HepG2 (cell line): Measurements from ENCODE around the gene DNAJC7. TPM values are rescaled to one million over a fixed set of nuclear protein-coding genes. Genes with fewer than 3 reads are reported as not detected.

ENCODE experiments used
- ATAC-seq: fragments of 200-7000 bp; cut with Tn5 transposase; 3 replicates; pipeline ENCODE4 v1.9.1; 2020; ENCODE audit warnings: mild to moderate bottlenecking, moderate library complexity
- BruUV-seq: library from RNA; stranded (reverse); fragments of 400-500 nt; replicated peaks from 2 replicates; lab custom pipeline; 2021; lab: Mats Ljungman, UMichigan
- CTCF ChIA-PET: fragments of 300-600 bp; formaldehyde crosslinking; extraction: SDS; loops from one replicate; lab custom pipeline; 2021; ENCODE audit warnings: low total read pairs, inconsistent platforms, low intra/inter-chr PET ratio; lab: Yijun Ruan, JAX
- POLR2A ChIA-PET: fragments of 350-600 bp; sonication (Branson Sonifier 250); formaldehyde crosslinking; loops from one replicate; lab custom pipeline; 2020; ENCODE audit warnings: antibody characterized with exemption, inconsistent platforms; lab: Yijun Ruan, JAX
- DNase-seq: peaks from one replicate; pipeline ENCODE4 v3.0.0-alpha.2; 2015; ENCODE audit warnings: low spot score
- FAIRE-seq: peaks from 3 replicates; lab custom pipeline; 2011; peaks lifted over from hg19 to GRCh38; lab: Jason Lieb, UNC
- H2AFZ ChIP-seq: one replicate; pipeline ENCODE4 v1.6.1; 2011; ENCODE audit warnings: low read length, inconsistent platforms
- H3K27ac ChIP-seq: fragments of 300-600 bp; 3 replicates; pipeline ENCODE4 v1.8.0; 2011; ENCODE audit warnings: mixed run types, mild to moderate bottlenecking, mixed read lengths, low read length, inconsistent platforms; ENCODE audit not compliant: insufficient read depth; ENCODE audit errors: extremely low read length
- H3K27me3 ChIP-seq, 2 experiments: fragments of 200-600 bp in 1 of 2; 2 replicates in 1 of 2; 3 replicates in 1 of 2; pipeline versions ENCODE4 v1.6.0 to v1.8.0; 2011; ENCODE audit warnings: low read length in 2 of 2, mild to moderate bottlenecking in 2 of 2, moderate library complexity in 2 of 2, inconsistent platforms in 1 of 2; ENCODE audit not compliant: insufficient read depth in 2 of 2, control insufficient read depth in 1 of 2
- H3K36me3 ChIP-seq, 2 experiments: fragments of 200-600 bp in 1 of 2; replicated peaks in 1 of 2; 2 replicates in 1 of 2; 3 replicates in 1 of 2; pipeline versions ENCODE4 v1.5.1 to v1.8.0; 2011; ENCODE audit warnings: low read length in 2 of 2, inconsistent platforms in 1 of 2; ENCODE audit not compliant: insufficient read depth in 2 of 2, control insufficient read depth in 1 of 2
- H3K4me1 ChIP-seq: 2 replicates; pipeline ENCODE4 v1.5.1; 2012; ENCODE audit warnings: low read length, inconsistent platforms; ENCODE audit not compliant: insufficient read depth
- H3K4me2 ChIP-seq: 2 replicates; pipeline ENCODE4 v1.6.0; 2011; ENCODE audit warnings: low read depth, low read length, inconsistent platforms
- H3K4me3 ChIP-seq, 3 experiments: fragments of 200-600 bp in 1 of 3; sonication (generic), shearing (Covaris generic) in 1 of 3; replicated peaks in 1 of 3; 2 replicates each; pipeline ENCODE4 v1.5.1; 2011 to 2016; ENCODE audit warnings: low read length in 3 of 3, inconsistent platforms in 2 of 3, low read depth in 2 of 3, mild to moderate bottlenecking in 2 of 3, control low read depth in 1 of 3, mixed read lengths in 1 of 3; ENCODE audit not compliant: insufficient read depth in 1 of 3
- H3K79me2 ChIP-seq: one replicate; pipeline ENCODE4 v1.6.1; 2011; ENCODE audit warnings: low read length, inconsistent platforms; ENCODE audit not compliant: insufficient read depth
- H3K9ac ChIP-seq: 2 replicates; pipeline ENCODE4 v1.6.0; 2011; ENCODE audit warnings: mild to moderate bottlenecking, low read depth, low read length, inconsistent platforms; ENCODE audit not compliant: insufficient read depth
- H3K9me3 ChIP-seq: 2 replicates; pipeline ENCODE4 v1.5.1; 2012; ENCODE audit warnings: mild to moderate bottlenecking, low read length
- H4K20me1 ChIP-seq: 2 replicates; pipeline ENCODE4 v1.6.0; 2011; ENCODE audit warnings: inconsistent platforms, mild to moderate bottlenecking, low read length, moderate library complexity; ENCODE audit not compliant: insufficient read depth
- PCBP1 ChIP-seq: fragments of 200-400 bp; formaldehyde crosslinking; IDR thresholded peaks from 2 replicates; pipeline ENCODE4 v1.6.1; 2017; ENCODE audit warnings: mild to moderate bottlenecking, low read depth, low read length, borderline replicate concordance
- ZBTB38 ChIP-seq: sonication (generic); formaldehyde crosslinking; IDR thresholded peaks from 2 replicates; pipeline ENCODE4 v1.5.1; 2020; ENCODE audit warnings: mild to moderate bottlenecking, missing genetic modification reagents
- ZNF34 ChIP-seq: sonication (generic); formaldehyde crosslinking; IDR thresholded peaks from 2 replicates; pipeline ENCODE4 v1.4.0; 2020; ENCODE audit warnings: mild to moderate bottlenecking, missing genetic modification reagents, borderline replicate concordance
- WGBS: methylation state at CpG from one replicate; pipeline ENCODE4 v1.1.6; 2017; ENCODE audit warnings: low lambda C conversion rate; 5-methylcytosine and 5-hydroxymethylcytosine counted together
- in situ Hi-C: cut with HindIII; loops from 2 replicates; pipeline ENCODE4 v1.10.0; 2017; ENCODE audit warnings: low pct_unique_long_range_greater_than_20kb; ENCODE audit not compliant: extremely low pct_ligation_motif_present
- intact Hi-C: fragments of 100-400 bp; cut with micrococcal nuclease; formaldehyde crosslinking; loops from one replicate; pipeline ENCODE4 v1.10.0; 2022; ENCODE audit not compliant: unreplicated experiment
- polyA plus RNA-seq, 8 experiments: library from polyadenylated mRNA; depleted of rRNA in 3 of 8; stranded (reverse) in 7 of 8; unstranded in 1 of 8; fragments of >200 nt; fragmentation: Illumina TruSeq in 4 of 8; extraction: Trizol in 4 of 8; gene quantifications; 2 replicates each; pipeline versions ENCODE4 v1.2.1 to v1.2.3, GENCODE V29; 2011 to 2016; ENCODE audit warnings: low read depth in 4 of 8, missing spikeins in 1 of 8, mixed read lengths in 1 of 8; ENCODE audit not compliant: insufficient read depth in 1 of 8
- total RNA-seq, 5 experiments: library from RNA; depleted of rRNA; stranded (reverse); fragments of >200 nt; fragmentation: Illumina TruSeq; extraction: Trizol; gene quantifications; 2 replicates each; pipeline ENCODE4 v1.2.3, GENCODE V29; 2016; ENCODE audit warnings: low read depth in 1 of 5
- TF ChIP-seq, protein P1 (sequence below): sonication (generic); formaldehyde crosslinking; IDR thresholded peaks from 2 replicates; pipeline ENCODE4 v1.4.0; 2020; ENCODE audit warnings: missing genetic modification reagents, borderline replicate concordance
- TF ChIP-seq, protein P2 (sequence below): IDR thresholded peaks from 2 replicates; pipeline ENCODE4 v1.6.1; 2016; ENCODE audit warnings: low read depth, control low read depth

The DNAJC7 gene
- total and polyA plus RNA-seq, 2 of the 13 experiments (the other 11 are each of a cell fraction or from before 2014, with no cell fraction given): 47.7 to 132 TPM

DNA sequence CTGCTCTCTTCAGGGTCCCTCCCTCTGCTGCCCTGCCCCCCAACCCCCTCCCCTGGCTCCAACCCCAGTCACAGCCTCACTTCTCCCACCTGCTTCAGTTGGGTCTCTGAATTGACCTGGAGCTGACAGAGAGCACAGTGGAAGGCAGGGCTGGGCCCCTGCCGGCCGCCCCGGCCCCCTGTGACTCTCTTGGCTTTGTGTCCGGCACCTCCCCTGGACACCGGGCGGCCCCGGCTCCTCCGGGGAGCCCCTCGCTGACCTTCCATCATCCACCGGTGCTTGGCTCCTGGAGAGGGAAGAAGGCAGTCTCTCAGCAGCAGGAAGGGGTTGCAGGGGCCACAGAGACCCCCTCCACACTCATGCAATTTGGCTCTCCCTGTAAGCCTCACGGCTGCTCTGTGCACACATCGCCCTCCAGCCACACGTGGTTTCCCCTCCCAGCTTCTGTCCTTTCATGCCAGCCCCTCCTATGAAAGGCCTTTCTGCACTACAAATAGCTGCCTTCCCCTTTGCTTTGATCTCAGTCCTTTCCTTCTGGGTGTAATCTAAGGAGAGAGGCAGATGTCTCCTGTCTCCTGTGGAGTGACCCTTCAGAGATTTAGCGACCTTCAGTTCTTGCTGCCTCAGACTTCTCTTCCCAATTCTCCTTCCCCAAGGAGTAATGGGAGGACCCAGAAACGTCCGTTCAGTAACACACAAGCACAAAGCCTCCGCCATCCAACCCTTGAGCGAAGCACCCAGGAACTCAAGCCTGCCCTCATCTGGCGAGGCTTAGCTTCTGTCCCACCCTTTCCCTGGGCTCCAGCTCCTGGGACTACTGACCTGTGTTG, 10.9 kb upstream of the DNAJC7 start (continued):
- TF ChIP-seq, protein P1, sequence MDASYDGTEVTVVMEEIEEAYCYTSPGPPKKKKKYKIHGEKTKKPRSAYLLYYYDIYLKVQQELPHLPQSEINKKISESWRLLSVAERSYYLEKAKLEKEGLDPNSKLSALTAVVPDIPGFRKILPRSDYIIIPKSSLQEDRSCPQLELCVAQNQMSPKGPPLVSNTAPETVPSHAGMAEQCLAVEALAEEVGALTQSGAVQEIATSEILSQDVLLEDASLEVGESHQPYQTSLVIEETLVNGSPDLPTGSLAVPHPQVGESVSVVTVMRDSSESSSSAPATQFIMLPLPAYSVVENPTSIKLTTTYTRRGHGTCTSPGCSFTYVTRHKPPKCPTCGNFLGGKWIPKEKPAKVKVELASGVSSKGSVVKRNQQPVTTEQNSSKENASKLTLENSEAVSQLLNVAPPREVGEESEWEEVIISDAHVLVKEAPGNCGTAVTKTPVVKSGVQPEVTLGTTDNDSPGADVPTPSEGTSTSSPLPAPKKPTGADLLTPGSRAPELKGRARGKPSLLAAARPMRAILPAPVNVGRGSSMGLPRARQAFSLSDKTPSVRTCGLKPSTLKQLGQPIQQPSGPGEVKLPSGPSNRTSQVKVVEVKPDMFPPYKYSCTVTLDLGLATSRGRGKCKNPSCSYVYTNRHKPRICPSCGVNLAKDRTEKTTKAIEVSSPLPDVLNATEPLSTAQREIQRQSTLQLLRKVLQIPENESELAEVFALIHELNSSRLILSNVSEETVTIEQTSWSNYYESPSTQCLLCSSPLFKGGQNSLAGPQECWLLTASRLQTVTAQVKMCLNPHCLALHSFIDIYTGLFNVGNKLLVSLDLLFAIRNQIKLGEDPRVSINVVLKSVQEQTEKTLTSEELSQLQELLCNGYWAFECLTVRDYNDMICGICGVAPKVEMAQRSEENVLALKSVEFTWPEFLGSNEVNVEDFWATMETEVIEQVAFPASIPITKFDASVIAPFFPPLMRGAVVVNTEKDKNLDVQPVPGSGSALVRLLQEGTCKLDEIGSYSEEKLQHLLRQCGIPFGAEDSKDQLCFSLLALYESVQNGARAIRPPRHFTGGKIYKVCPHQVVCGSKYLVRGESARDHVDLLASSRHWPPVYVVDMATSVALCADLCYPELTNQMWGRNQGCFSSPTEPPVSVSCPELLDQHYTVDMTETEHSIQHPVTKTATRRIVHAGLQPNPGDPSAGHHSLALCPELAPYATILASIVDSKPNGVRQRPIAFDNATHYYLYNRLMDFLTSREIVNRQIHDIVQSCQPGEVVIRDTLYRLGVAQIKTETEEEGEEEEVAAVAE (CRISPR knock-in tag): peak; percentile 58; the same call in 1 of the 2 replicates
- no peak for TF ChIP-seq ZNF34 (CRISPR knock-in tag)
- TF ChIP-seq, protein P2, sequence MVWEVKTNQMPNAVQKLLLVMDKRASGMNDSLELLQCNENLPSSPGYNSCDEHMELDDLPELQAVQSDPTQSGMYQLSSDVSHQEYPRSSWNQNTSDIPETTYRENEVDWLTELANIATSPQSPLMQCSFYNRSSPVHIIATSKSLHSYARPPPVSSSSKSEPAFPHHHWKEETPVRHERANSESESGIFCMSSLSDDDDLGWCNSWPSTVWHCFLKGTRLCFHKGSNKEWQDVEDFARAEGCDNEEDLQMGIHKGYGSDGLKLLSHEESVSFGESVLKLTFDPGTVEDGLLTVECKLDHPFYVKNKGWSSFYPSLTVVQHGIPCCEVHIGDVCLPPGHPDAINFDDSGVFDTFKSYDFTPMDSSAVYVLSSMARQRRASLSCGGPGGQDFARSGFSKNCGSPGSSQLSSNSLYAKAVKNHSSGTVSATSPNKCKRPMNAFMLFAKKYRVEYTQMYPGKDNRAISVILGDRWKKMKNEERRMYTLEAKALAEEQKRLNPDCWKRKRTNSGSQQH (CRISPR knock-in tag): peak; percentile 27; the same call in 1 of the 2 replicates

DNA sequence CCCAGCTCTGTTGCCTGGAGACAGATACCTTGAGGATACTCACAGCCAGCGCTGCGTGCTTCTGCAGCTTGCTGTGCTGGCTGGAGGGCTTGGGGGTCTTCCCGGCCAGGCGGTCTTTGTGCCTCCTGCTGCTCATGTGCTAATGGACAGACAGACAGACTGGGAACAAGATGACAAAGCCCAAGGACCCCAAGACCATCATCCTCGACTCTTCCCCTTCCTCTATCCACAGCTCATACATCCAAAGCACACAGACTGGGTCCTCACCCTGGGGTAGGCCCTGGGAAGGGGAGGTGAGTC, 10.3 kb upstream of the DNAJC7 start:
- intact Hi-C loops: no loop called here
- Histone ChIP-seq H3K27ac (no peak overlapping the region), H3K36me3 (peaks cover 8 to 17% of the 10 kb centered on the region in 2 experiments), H3K4me2 (peak overlapping the region; percentile 91), H3K79me2 (no peaks in the 10 kb centered on the region), H4K20me1 (no peaks in the 10 kb centered on the region), H3K27me3 (no peaks in the 10 kb centered on the region), H2AFZ (no peak overlapping the region), H3K9me3 (no peaks in the 10 kb centered on the region), H3K4me3 (peak overlapping the region in 1 of 3 experiments; percentile 63; a peak in 1 of 6 replicates), H3K4me1 (peaks cover 61% of the 10 kb centered on the region), H3K9ac (no peak overlapping the region)
- WGBS: 91% methylated on average over 5 of the region's 5 CpGs
- ATAC-seq (no peak; the same call in 2 of the 3 replicates), FAIRE-seq (no peak), DNase-seq (no peak)
- CTCF ChIA-PET: interaction anchor here (1.6 to 2.5 kb wide), 2 partner anchors 64 to 89 kb away, joined by 6 to 26 read pairs; no protein-coding TSS in a partner anchor
- no TSS peak for BruUV-seq
- in situ Hi-C loops: loop anchor here (5.0 kb wide), 1 partner anchor 85 kb away; the partner anchor contains the start of gene DHX58
- TF ChIP-seq PCBP1 (0 out of 2 replicates have a peak, but pooled peaks have one; percentile 48), ZBTB38 (CRISPR knock-in tag) (no peak)
- POLR2A ChIA-PET: interaction anchor here (2.5 to 5.1 kb wide), 3 partner anchors 11 to 68 kb away, joined by 15 to 37 read pairs (median 35); partner anchors contain the start of genes CNP and DNAJC7
